Endothelial cell of coronary artery (primary cell): Measurements from ENCODE around the gene DNAH5. TPM values are rescaled to one million over a fixed set of nuclear protein-coding genes. Genes with fewer than 3 reads are reported as not detected.

Experiments
- total RNA-seq: library from RNA; depleted of rRNA; stranded (reverse); fragments of >200 nt; gene quantifications from 2 replicates; pipeline ENCODE4 v1.2.3, GENCODE V29; 2014

Gene DNAH5, protein sequence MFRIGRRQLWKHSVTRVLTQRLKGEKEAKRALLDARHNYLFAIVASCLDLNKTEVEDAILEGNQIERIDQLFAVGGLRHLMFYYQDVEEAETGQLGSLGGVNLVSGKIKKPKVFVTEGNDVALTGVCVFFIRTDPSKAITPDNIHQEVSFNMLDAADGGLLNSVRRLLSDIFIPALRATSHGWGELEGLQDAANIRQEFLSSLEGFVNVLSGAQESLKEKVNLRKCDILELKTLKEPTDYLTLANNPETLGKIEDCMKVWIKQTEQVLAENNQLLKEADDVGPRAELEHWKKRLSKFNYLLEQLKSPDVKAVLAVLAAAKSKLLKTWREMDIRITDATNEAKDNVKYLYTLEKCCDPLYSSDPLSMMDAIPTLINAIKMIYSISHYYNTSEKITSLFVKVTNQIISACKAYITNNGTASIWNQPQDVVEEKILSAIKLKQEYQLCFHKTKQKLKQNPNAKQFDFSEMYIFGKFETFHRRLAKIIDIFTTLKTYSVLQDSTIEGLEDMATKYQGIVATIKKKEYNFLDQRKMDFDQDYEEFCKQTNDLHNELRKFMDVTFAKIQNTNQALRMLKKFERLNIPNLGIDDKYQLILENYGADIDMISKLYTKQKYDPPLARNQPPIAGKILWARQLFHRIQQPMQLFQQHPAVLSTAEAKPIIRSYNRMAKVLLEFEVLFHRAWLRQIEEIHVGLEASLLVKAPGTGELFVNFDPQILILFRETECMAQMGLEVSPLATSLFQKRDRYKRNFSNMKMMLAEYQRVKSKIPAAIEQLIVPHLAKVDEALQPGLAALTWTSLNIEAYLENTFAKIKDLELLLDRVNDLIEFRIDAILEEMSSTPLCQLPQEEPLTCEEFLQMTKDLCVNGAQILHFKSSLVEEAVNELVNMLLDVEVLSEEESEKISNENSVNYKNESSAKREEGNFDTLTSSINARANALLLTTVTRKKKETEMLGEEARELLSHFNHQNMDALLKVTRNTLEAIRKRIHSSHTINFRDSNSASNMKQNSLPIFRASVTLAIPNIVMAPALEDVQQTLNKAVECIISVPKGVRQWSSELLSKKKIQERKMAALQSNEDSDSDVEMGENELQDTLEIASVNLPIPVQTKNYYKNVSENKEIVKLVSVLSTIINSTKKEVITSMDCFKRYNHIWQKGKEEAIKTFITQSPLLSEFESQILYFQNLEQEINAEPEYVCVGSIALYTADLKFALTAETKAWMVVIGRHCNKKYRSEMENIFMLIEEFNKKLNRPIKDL (N-terminal part only)
- total RNA-seq: 0.09 and 0.47 TPM in 2 replicates

DNA sequence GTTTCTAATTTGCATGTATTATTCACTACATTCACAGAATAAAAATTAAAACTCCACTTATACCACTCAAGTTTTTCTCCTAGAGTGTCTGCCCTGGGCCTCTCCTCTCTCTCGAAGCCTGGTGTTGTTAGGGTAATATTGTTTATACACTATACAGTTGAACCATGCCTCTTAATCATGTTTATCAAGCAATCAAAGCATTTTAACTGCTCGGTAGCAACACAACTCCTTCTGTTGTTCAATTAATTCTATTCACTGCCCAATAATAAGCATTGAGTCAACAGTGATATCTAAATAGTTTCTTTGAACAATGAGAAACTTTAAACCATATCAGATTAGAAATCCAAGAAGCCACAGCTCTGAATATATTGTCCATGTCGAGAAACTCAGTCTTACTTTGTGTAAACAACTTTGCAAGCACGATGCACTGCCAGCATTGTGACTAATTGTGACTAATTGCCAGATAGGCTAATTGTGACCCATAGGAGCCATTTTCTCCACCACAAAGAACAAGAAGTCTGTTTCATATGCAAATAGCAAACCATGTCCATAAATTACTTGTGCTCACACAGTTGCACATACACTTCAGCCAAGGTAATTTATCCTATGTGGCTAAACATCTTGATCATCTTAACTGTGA, at the start of gene DNAH5:
TSS of gene DNAH5 (minus strand) at position 129 of the 640 bp plus-strand sequence. CDS start 250 bp downstream, outside the sequence.

Other genes with a start within 250 kb of the DNAH5 start
- 141 and 314 TPM in 2 replicates for gene TRIO, start 198.7 kb upstream of the DNAH5 start, total RNA-seq